Measurements from ENCODE around the gene COL24A1. TPM values are rescaled to one million over a fixed set of nuclear protein-coding genes. Genes with fewer than 3 reads are reported as not detected.
"Not testable (repeated sequence)": the region's sequence is repeated elsewhere in the genome, so short reads cannot be mapped to it uniquely, and the experiment has no call there.

The COL24A1 gene
- total RNA-seq, 1 experiment from 2014 or later, result not detected

DNA sequence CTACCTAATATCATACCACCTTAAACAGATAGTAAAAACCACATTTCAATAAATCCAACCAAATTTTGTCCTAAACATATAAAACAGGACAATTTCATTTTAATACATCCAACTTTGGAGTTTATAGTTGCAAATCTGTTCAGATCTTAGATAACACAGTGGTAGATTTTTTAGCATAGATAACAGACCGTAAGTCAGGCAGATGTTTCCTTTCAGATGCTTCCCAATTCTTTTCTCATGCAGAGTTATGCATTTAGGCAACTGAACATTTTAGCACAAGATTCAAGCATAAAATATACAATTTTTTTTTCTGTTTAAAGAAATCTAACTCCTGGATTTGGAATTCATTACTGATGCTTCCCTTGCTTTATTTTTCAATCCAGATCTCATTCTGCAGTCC lies 291.8 kb downstream of the COL24A1 start:
- in situ Hi-C loops (cut with HindIII; ENCODE audit: low pct_unique_long_range_greater_than_20kb, low sequenced_read_pairs), result no loop called here
- DNase-seq (ENCODE audit: low read depth), result no peak

DNA sequence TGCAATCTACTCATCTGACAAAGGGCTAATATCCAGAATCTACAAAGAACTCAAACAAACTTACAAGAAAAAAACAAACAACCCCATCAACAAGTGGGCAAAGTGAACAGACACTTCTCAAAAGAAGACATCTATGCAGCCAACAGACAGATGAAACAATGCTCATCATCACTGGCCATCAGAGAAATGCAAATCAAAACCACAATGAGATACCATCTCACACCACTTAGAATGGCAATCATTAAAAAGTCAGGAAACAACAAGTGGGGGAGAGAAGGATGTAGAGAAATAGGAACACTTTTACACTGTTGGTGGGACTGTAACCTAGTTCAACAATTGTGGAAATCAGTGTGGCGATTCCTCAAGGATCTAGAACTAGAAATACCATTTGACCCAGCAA lies 292.9 kb downstream of the COL24A1 start:
- in situ Hi-C loops (cut with HindIII; ENCODE audit: low pct_unique_long_range_greater_than_20kb, low sequenced_read_pairs), result not testable (repeated sequence)

DNA sequence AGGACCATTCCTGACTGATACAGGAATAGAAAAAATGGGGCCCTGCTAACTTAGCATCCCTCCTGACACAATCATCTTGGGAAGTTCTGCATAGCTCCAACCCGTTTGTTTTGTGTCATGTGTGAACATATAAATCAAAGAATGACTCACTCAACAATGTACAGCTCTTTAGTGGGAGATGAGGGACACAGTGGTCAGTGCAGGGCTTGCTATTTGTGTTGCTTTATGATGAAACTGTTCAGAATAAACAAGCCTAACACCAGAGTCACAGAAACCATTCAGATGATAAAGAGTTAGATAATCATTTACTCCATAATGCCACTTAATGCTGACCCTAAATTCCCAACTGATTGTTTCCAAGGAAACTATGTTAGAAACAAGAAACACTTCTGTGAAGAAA lies 294.1 kb downstream of the COL24A1 start:
- in situ Hi-C loops (cut with HindIII; ENCODE audit: low pct_unique_long_range_greater_than_20kb, low sequenced_read_pairs), result no loop called here
- peak; percentile 75 for DNase-seq (ENCODE audit: low read depth)

More for the DNA sequence above, 292.9 kb downstream of the COL24A1 start:
- not testable (repeated sequence) for DNase-seq (ENCODE audit: low read depth)

DNA sequence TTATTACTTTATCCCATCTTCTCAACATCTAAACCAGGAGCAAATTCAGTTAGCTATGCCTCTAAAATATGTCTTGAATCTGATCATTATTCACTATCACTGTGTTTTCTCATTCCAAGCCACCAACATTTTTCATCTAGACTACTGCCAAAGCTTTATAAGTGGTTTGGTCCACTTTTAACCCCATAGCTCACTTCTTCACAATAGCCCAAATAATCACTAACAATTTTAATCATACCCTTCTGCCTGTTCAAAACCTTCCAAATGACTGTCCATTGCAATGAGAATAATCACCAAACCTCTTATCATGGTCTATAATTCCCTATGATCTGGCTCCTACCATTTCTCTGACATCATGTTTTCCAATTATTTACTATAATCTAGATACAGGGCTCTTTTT lies 298.6 kb downstream of the COL24A1 start:
- no peak for DNase-seq (ENCODE audit: low read depth)
- in situ Hi-C loops (cut with HindIII; ENCODE audit: low pct_unique_long_range_greater_than_20kb, low sequenced_read_pairs), result no loop called here

DNA sequence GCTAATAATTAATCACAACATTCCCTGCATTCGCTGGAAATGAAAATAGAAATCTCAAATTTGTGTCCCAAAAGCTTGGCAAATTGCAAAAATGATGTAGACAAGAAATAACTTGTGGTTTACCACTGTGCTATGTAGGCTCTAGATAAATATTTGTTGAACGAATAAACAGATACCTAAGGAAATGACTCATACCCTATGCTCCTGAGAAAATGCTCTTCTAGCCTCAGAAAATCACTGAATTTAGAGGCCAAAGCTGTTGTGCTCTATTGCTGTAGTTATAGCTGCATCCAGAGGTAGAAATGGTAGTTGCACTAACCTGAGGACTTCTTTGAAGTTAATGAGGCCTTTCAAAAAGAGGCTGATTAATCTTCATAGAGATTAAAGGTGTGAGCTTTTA lies 306.3 kb downstream of the COL24A1 start:
- DNase-seq (ENCODE audit: low read depth), result peak; percentile 95
- in situ Hi-C loops (cut with HindIII; ENCODE audit: low pct_unique_long_range_greater_than_20kb, low sequenced_read_pairs), result no loop called here

DNA sequence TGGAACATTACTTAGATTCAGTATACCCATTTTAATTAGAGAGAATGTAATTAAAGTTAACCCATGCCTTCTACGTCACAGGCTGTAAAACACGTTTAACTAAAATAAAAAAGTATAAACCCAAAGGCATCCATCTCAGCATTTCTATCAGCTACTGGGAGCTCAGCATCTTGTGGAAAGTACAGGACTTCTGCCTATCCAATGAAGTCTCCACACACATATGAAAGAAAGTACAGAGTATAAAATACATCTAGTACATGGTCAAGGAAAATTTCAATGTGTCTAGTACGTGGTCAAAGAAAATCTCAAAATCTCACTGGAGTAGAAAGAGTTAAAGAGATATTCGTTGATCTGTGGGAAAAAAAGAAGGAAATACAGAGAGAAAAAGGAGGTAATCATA lies 306.9 kb downstream of the COL24A1 start:
- DNase-seq (ENCODE audit: low read depth), result no peak
- in situ Hi-C loops (cut with HindIII; ENCODE audit: low pct_unique_long_range_greater_than_20kb, low sequenced_read_pairs), result no loop called here

DNA sequence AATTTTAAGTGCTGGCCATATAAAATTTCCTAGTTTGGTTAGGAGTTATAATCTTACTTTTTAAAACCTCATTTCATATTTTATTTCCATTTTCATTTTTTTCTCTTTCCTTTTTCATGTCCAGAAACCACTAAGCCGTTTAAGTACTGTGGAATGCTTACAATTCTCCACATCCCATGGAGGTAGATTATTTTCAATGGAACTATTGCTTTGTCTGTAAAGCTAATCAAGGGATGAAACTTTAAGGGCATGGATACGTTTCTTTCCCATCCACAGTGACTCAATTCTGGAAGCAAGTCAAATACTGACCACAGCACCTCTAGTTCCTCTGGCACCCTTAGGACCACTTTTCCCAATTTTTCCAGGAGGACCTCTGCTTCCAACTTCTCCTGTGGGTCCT lies 309.2 kb downstream of the COL24A1 start:
- DNase-seq (ENCODE audit: low read depth), result no peak
- in situ Hi-C loops (cut with HindIII; ENCODE audit: low pct_unique_long_range_greater_than_20kb, low sequenced_read_pairs), result no loop called here

DNA sequence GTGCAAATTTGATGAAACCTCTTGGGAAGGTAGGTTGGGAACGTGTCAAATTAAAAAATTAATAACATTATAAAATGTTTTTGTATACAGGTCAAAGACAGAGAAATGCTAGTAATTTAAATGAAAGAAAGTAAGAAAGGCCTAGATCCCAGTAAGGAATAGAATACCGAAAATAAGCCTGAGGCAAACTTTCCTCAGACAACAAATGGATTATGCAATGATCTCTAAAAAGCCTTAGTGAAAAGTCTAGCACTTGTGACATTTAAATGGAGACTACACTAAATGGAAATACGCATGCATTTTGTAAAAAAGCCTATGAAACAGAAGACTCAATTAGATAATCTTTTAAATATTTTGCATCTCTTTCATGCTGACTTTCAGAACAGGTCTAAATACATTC lies 309.9 kb downstream of the COL24A1 start:
- DNase-seq (ENCODE audit: low read depth), result no peak
- in situ Hi-C loops (cut with HindIII; ENCODE audit: low pct_unique_long_range_greater_than_20kb, low sequenced_read_pairs), result no loop called here

DNA sequence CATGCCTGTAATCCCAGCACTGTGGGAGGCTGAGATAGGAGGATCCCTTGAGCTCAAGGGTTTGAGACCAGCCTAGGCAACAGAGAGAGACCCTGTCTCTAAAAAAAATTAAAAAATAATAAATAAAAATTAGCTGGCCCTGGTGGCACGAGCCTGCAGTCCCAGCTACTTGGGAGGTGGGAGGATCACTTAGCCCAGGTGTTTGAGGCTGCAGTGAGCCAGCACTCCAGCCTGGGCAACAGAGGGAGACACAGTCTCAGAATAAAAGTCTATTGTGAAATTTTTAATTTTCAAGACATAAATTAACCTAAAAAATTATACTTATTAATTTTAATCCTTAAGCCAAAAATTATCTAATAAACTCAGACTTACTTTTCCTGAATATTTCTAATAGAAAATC lies 317.1 kb downstream of the COL24A1 start:
- in situ Hi-C loops (cut with HindIII; ENCODE audit: low pct_unique_long_range_greater_than_20kb, low sequenced_read_pairs), result no loop called here
- no peak for DNase-seq (ENCODE audit: low read depth)

DNA sequence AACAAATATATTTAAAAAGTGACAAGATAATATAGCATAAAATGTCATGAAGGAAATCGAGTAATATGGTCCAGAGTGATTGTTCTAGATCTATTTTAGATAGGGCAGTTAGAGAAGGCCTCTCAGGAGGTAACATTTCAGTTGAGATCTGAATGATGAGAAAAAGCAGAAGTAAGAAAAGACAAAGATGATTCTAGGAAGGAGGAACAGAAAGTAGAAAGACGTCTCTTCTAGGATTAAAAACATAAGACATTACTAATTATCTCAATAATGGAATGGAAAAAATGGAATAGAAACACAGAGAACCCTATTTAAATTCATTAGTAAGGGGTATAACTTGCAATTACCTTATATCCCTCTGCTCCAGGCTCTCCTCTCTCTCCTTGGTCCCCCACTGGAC lies 318.3 kb downstream of the COL24A1 start:
- DNase-seq (ENCODE audit: low read depth), result no peak
- in situ Hi-C loops (cut with HindIII; ENCODE audit: low pct_unique_long_range_greater_than_20kb, low sequenced_read_pairs), result no loop called here

DNA sequence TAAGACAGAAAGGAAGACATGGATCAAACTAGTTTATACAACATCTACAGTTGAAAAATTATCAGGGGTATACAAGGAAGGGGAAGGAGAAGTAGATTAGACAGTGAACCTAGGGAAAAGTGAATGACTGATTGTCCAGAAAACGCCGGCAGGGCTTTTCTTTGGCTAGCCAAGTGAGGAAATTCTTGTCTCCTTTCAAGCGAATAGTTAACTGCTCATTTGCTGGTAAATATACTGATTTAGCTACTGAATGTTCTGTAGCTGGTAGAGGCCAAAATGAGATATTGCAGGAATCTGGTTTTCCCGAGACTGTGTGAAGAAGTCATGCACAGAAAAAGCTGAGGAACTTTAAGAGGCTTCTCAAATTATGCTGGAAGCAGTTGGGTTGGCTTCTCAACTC lies 319.8 kb downstream of the COL24A1 start:
- in situ Hi-C loops (cut with HindIII; ENCODE audit: low pct_unique_long_range_greater_than_20kb, low sequenced_read_pairs), result no loop called here
- peak; percentile 28 for DNase-seq (ENCODE audit: low read depth)

DNA sequence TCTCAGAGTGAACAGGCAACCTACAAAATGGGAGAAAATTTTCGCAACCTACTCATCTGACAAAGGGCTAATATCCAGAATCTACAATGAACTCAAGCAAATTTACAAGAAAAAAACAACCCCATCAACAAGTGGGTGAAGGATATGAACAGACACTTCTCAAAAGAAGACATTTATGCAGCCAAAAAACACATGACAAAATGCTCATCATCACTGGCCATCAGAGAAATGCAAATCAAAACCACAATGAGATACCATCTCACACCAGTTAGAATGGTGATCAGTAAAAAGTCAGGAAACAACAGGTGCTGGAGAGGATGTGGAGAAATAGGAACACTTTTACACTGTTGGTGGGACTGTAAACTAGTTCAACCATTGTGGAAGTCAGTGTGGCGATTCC lies 323.4 kb downstream of the COL24A1 start:
- not testable (repeated sequence) for DNase-seq (ENCODE audit: low read depth)

DNA sequence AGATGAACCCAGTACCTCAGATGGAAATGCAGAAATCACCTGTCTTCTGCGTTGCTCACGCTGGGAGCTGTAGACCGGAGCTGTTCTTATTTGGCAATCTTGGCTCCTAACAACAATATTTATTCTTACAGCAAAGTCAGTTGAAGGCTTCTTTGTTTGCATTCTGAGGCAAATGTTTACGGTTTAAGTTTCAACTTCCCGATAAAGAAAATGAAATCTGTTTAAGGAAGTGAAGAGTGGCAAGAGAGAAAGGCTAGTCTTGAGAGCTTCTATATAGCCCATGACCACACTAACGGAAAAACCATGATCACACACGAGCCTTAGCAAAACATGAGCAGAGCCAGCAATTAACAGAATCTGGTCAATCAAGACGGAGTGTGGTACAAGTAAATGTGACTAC lies 325.7 kb downstream of the COL24A1 start:
- in situ Hi-C loops (cut with HindIII; ENCODE audit: low pct_unique_long_range_greater_than_20kb, low sequenced_read_pairs), result no loop called here
- no peak for DNase-seq (ENCODE audit: low read depth)

More for the DNA sequence above, 323.4 kb downstream of the COL24A1 start:
- in situ Hi-C loops (cut with HindIII; ENCODE audit: low pct_unique_long_range_greater_than_20kb, low sequenced_read_pairs), result not testable (repeated sequence)

DNA sequence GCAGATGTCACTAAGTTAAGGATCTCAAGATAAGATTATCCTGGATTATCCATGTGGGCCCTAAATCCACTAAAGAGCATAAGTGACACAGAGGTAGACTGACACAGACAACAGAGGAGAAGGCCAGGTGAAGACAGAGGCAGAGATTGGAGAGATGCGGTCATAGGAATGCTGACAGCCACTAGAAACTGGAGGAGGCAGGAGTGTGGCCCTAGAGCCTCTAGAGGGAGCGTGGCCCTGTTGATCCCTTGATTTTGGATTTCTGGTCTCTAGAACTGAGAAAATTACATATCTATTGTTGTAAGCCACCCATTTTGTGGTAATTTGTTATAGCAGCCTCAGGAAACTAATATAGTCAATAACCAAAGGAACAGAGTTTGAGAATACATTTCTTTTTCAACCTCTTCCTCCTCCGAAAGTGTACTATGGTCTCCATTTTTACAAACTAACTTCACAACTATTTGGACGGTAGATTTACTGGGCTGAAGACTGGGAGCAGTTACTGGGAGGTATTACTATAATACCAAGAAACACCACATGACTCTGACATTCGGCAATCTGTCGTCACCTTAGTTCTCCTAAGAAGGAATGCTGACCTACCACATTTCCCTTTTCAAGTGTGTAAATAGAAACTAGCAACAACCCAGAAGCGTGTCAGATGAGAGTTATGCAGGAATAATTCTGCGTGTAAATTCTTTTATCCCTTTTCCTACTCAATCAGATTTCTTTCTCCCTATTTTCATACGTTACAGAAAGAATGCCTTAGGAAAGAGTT lies 332.3 kb downstream of the COL24A1 start:
- no peak for DNase-seq (ENCODE audit: low read depth)
- in situ Hi-C loops (cut with HindIII; ENCODE audit: low pct_unique_long_range_greater_than_20kb, low sequenced_read_pairs), result no loop called here

DNA sequence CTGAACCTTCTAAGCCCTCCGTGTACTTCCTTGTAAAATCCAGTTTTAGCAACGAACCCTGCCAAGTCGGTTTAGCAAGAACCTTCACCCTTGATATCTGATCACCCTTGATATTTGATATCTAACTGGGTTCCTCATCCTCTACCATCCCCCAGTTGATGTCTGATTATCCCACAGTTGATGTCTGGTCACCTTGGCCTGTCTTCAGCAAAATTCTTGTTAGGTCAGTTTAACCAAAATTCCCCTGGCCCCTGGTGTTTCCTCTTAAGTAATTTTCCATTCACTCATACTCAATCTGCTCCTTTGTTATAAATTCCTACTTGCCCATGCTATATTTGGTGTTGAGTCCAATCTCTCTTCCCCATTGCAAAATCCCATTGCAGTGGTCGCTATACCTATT lies 333.9 kb downstream of the COL24A1 start:
- in situ Hi-C loops (cut with HindIII; ENCODE audit: low pct_unique_long_range_greater_than_20kb, low sequenced_read_pairs), result no loop called here
- DNase-seq (ENCODE audit: low read depth), result no peak

DNA sequence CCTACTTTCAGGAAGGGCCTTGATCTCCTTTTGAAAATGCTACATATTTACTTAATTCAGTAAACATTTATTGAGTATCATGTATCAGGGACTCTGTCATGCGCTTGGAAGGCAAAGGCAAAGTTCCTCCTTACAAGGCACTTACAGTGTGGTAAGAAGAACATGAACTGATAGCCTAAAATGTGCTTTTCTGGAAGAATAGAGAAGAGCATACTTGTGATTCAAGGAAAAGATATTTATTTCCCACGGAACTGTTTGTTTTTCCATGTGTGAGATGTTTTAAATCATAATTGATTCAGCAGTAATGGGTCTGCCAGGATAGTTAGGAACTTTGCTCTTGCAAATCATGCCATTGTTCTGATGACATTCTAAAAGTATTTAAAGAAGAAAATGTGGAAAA lies 338.2 kb downstream of the COL24A1 start:
- in situ Hi-C loops (cut with HindIII; ENCODE audit: low pct_unique_long_range_greater_than_20kb, low sequenced_read_pairs), result no loop called here
- no peak for DNase-seq (ENCODE audit: low read depth)

DNA sequence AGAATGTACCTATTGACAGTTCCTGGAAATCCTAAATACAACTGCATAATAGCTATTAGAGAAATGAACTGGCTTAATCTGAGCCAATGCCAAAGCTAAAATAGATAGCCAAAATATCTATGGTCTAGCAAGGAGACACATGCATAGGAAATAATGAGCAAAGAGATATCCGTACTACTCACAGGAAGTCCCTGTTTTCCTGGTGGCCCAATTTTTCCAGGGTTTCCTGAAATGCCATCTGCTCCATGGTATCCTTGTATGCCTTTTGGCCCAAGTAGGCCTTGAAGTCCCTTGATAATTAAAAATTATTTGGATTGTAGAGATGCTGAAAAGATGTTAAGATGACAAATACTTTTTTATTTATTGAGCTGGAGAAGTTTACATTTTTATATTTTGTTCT lies 340.0 kb downstream of the COL24A1 start:
- in situ Hi-C loops (cut with HindIII; ENCODE audit: low pct_unique_long_range_greater_than_20kb, low sequenced_read_pairs), result no loop called here
- no peak for DNase-seq (ENCODE audit: low read depth)

DNA sequence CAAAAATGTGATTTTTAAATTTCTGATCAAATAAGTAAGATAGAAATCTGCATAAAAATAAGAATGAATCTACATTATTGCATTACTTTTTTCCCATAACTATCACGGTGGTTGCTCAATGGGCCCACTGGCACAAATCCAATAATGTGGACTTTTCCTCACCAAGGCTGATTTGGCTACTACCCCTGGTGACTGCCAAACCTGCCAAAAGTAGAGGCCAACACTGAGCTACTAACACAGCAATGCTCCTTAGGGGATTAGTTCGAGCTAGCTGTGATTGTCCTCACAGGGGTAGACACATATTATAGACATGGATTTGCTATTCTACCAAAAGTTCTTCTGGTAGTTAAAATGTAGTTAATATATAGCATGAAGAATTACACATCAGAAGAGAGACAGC lies 340.7 kb downstream of the COL24A1 start:
- no peak for DNase-seq (ENCODE audit: low read depth)
- in situ Hi-C loops (cut with HindIII; ENCODE audit: low pct_unique_long_range_greater_than_20kb, low sequenced_read_pairs), result no loop called here

DNA sequence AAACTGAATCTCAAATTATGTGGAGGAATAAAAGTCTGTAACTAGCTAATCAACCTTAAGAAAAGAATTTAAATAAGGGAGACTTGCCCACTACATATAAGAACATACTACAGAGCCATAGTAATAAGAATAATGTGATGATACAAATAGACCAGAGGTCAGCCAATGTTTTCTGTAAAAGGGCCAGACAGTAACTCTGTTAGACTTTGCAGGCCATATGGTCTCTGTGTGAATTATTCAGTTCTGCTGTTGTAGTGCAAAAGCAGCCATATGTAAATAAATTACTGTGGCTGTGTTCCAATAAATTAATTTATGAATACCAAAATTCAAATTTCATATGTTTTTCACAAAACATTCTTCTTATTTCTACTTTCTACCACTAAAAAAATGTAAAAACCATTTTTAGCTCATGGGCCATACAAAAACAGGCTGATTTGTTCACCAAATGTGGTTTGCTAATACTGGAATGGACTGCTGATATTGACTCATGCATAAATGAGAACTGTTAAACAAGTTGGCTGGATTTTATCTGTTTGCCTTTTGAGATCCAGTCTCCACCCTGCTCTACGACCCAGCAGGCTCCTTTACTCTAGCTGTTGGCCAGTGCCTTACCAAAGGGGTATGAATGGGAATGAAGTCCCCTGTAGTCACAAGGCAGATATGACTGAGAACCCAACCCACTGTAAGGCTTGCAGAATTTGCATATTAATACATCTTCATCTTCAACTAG lies 350.2 kb downstream of the COL24A1 start:
- in situ Hi-C loops (cut with HindIII; ENCODE audit: low pct_unique_long_range_greater_than_20kb, low sequenced_read_pairs), result no loop called here
- DNase-seq (ENCODE audit: low read depth), result no peak

DNA sequence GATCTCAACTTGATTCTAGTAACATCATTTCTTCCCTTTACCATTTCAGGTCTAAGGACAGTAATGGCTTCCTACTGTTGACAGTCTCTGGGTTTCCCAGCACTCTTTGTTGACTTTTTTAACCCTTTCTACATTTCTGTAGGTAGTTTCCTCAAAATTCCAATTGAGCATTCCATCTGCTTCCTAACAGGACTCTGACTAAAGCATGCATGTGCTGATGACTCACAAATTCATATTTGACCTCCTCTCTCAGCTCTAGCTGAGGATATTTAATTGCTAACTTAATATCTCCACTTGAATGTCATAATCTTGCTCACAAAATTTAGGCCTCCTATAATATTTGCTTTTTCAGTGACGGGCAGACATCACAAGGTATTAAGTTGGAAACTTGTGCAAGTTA lies 355.1 kb downstream of the COL24A1 start:
- DNase-seq (ENCODE audit: low read depth), result no peak
- in situ Hi-C loops (cut with HindIII; ENCODE audit: low pct_unique_long_range_greater_than_20kb, low sequenced_read_pairs), result no loop called here

All from Caki2 (cell line).